NCI-H2107 treated with DMSO at 0.1 percent for 48 hours (cell line): ENCODE measurements around the gene WDR89.
"Not testable (repeated sequence)": the region's sequence is repeated elsewhere in the genome, so short reads cannot be mapped to it uniquely, and the experiment has no call there.

Experiments
- DNase-seq: peaks from one replicate; lab custom pipeline; 2025; ENCODE audit not compliant: unreplicated experiment; lab: John Stamatoyannopoulos, UW

WDR89 gene

GRCh38 chr14:63641473-63642228 is at the start of gene WDR89:
TSS of gene WDR89 (minus strand) at chr14:63641871. CDS start at chr14:63599942, 41,929 bp downstream.
- peak; percentile 100 for DNase-seq

DNA sequence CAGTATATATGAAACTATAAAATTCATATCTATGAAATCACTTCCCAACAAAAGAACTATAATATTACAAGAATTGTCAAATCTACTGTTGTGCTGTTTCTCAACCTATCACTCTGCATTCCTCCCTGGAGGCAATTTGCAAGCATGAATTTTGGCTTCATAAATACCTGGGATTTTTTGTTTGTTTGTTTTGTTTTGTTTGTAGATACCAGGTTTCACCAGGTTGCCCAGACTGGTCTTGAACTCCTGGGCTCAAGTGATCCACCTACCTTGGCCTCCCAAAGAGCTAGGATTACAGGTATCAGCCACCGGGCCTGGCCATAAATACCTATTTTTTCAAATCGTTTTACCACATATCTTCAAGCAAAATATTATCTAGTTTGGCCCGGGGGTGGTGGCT is 47.5 kb upstream of the WDR89 start:
- DNase-seq = no peak

GRCh38 chr14:63686926-63687325 is 45.3 kb upstream of the WDR89 start:
- no peak for DNase-seq

DNA sequence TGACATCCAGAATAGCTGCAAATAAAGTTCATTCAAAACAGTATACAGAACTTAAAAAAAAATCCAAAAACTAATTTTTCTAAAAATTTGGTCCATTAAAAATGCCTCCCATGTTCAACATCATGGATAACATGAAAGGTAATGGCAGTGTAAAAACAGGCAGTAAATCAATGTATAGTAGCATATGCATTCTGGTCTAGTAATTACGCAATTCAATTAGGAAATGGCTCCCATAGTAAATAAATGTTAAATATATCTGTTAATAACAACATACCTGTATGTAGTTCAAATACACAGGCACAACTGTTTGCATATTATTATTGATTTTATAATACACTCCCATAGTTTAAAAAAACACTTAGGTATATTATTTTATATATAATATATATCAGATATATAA is 43.7 kb upstream of the WDR89 start:
- no peak for DNase-seq

DNA sequence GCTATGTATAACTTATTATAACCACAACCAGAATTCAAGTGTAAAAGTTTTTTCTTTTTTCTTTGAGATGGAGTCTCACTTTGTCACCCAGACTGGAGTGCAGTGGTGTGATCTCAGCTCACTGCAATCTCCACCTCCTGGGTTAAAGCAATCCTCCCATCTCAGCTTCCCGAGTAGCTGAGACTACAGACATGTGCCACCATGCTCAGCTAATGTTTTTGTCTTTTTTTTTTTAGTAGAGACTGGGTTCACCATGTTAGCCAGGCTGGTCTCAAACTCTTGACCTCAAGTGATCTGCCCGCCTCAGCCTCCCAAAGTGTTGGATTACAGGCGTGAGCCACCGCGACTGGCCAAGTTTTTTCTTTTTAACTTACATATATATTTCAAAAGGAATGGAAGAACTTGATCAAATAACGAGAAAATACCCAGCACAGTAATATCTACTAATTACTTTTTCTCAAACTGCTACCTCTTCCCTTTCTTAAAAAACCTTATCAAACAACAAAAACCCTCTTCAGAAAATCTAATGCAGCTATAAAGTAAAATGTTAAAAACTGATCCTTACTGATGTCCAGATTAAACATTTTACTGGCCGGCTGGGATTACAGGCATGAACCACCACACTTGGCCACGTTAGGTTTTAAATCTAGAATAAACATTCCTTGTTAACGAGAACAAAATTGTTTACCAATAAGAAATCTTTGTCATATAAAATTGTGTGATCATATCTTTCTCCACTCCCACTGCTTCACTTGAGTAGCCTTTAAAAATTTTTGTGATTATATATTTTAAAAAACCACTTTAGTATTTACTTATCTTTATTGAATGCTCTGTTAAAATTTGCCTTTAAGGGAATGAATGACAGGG is 41.3 kb upstream of the WDR89 start:
- no peak for DNase-seq

DNA sequence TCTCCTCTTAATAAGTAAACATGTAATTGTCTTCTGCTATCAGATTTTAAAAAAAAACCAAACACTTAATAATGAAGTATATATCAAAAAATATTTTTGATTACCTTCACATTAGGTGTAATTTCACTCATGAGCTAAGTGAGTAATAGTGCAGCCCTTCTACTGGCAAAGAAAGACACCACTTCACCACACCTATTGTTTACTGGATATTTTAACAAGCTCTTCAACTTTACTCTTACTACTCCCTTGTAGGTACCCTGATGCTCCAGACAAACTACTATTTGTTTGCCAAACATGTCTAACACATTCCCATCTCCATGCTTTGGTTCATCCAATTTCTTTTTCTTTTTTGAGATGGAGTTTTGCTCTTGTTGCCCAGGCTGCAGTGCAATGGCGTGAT is 36.9 kb upstream of the WDR89 start:
- no peak for DNase-seq

GRCh38 chr14:63677891-63678379 is 36.3 kb upstream of the WDR89 start:
- DNase-seq = no peak

- DNase-seq = no peak
Measured at GRCh38 chr14:63676615-63677014, 34.9 kb upstream of the WDR89 start.

GRCh38 chr14:63673886-63674497 is 32.3 kb upstream of the WDR89 start:
- no peak for DNase-seq

DNA sequence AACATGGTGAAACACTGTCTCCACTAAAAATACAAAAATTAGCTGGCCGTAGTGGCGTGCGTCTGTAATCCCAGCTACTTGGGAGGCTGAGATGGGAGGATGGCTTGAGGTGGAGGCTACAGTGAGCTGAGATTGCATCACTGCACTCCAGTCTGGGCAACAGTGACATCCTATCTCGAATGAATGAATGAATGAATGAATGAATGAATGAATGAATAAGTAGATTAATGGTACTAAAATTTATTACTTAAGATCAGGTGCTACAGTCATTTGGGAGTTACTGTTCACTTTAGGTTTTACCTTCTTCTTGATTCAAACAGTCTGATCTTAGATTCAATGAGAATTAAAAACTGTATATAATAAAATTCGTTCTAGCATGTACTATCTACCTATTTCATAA is 31.6 kb upstream of the WDR89 start:
- no peak for DNase-seq

DNA sequence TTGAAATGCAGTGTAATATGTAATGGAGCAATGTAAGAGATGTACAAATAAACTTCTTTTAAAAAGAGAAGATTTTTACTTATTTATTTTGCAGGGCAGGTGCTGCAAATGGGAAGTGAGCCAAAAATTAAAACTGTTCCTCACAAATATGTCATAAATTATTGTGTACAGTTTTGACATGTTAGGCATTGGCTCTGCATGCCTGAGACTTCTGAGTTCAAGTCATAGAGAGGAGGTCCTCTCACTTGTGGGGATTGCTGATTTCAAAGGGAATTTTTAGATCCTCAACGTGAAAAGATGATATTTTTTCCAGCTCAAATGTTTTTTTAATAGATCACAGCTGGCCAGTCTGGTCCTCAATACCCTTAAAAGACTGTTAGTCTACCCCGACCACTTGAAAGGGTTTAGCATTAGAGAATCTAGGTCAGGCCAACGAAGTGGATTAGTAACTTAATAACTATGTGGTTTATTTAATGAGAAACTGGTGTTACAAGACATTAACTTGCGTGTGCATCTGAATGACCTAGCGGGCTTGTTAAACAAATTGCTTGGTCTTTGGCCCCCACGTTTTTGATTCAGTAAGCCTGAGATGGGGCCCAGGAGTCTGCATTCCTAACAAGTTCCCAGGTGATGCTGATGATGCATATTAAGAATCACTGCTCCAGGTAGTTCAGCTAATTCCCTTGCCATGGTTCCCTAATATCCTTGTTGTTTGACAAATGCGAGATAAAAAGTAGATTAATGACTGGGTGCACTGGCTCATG is 30.9 kb upstream of the WDR89 start:
- no peak for DNase-seq

GRCh38 chr14:63671987-63672386 is 30.3 kb upstream of the WDR89 start:
- no peak for DNase-seq

DNA sequence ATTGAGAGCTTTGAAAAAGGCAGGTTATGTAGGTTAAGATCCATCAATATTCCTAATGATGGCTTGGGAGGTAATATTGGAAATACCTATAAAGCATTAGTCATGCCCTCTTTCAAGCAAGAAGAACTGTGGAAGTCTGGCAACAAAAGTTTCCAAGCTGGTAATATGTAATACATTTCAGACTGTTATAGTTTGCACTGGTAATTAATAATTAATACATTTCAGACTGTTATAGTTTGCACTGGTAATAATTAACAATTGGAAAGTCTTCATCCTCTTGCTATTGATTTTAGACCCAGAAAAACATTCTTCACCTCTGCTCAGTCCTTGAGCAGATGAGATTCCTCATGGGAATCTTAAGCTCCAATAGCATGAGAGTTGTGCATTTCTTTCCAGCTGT is 29.0 kb upstream of the WDR89 start:
- no peak for DNase-seq

- no peak for DNase-seq
Measured at GRCh38 chr14:63666335-63666734, 24.7 kb upstream of the WDR89 start.

DNA sequence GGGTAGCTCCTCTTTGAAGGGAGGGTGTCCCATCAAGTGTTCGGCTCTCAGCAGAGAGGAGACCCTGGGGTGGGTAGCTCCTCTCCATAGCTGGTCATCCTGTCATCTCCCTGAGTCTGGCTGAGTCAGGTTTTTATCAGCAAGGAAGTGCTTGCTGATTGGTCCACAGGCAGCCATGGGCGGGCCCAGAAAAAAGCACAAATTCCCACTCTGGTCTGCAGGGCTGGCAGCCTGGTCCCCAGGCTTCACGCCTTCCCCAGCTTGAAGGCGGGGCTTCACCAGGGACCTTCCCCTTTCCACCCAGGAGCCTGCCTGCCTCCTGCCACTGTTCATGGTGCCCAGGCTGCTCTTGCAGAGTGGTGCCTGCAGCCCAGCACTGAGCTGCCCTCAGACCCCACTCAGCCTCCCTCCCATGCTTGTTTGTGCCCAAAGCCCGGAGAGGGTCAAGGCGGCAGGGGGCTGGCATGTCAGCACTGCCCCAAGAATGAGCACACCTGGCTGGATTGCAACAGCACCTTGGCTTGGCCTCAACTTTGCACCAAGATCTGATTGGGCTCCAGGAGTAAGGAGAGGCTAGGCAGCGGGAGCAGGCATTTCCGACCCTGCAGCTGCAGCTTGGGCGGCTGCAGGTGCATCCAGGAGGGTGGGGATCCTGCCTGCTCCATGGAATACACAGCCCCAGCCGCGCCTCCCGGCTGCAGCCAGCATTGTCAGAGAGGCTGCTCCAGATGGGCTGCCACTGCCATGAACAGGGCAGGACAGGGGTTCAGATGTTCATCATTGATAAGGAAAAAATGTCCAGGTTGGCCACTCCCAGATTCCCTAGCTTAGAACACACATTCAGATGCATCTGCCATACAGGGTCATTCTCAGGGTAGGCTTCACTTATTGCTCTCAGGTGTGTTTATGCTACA is 22.0 kb upstream of the WDR89 start:
- no peak for DNase-seq

GRCh38 chr14:63662776-63663175 is 21.1 kb upstream of the WDR89 start:
- no peak for DNase-seq

- DNase-seq = not testable (repeated sequence)
Measured at GRCh38 chr14:63661881-63662280, 20.2 kb upstream of the WDR89 start.

GRCh38 chr14:63659726-63660125 is 18.1 kb upstream of the WDR89 start:
- DNase-seq = no peak

DNA sequence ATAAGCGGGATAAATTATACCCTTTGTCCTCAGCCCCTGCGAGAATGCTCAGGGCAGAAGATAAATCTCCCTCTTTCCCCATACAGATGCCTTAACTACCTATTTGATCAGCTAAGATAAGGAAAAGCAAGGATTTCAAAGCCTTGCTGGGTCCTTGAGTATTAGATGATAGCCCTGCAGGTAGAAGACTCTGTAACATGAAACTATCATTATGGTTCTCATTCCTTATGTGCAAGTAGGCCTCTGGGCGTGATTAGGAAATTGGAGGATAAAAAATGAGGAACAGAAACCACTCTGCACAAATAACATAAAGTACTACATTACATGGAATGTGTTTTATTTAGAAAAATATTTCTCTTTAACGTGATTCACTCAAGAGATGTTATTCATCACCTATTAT is 14.5 kb upstream of the WDR89 start:
- DNase-seq = no peak

DNA sequence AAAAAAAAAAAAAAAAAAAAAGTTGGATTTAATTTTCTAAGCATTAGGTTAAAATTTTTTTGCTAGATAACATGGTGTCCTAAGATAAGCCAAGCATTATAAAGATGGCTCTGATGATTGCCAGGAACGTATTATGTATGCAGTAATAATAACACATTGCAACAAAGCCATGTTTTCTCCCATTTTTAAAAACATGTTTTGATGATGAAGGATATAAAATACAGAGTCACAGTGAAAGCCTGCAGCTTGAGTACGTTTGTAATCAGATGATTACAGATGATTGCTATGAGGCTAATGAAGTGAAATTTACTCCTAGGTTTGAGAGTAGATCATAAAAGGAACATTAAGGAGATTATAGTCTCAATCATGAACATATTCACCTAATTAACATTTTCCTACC is 13.3 kb upstream of the WDR89 start:
- DNase-seq = no peak
